DOHH2 (cell line): ENCODE results near the gene FAM234B.

ENCODE experiments used
- H3F3A ChIP-seq: fragments of 200-600 bp; sonication (generic), shearing (Covaris generic); 2 replicates; pipeline ENCODE4 v1.6.0; 2016; ENCODE audit warnings: antibody characterized with exemption, mild to moderate bottlenecking; ENCODE audit not compliant: control insufficient read depth, insufficient read depth
- H3K27ac ChIP-seq: fragments of 200-600 bp; sonication (generic); 2 replicates; pipeline ENCODE4 v1.5.1; 2014; ENCODE audit warnings: low read depth, mild to moderate bottlenecking, low read length, moderate library complexity
- H3K27me3 ChIP-seq: fragments of 200-600 bp; sonication (generic); 2 replicates; pipeline ENCODE4 v1.6.1; 2014; ENCODE audit warnings: mild to moderate bottlenecking, low read length, mixed read lengths; ENCODE audit not compliant: control insufficient read depth
- H3K36me3 ChIP-seq: fragments of 200-600 bp; sonication (generic); 2 replicates; pipeline ENCODE4 v1.6.1; 2014; ENCODE audit warnings: mild to moderate bottlenecking, low read length, moderate library complexity, mixed read lengths; ENCODE audit not compliant: control insufficient read depth
- H3K4me1 ChIP-seq: fragments of 200-600 bp; sonication (generic); 2 replicates; pipeline ENCODE4 v1.6.1; 2014; ENCODE audit warnings: mild to moderate bottlenecking, low read length, mixed read lengths; ENCODE audit not compliant: control insufficient read depth
- H3K4me2 ChIP-seq: fragments of 200-600 bp; sonication (generic); 2 replicates; pipeline ENCODE4 v1.6.0; 2014; ENCODE audit warnings: mild to moderate bottlenecking, low read length, moderate library complexity
- H3K4me3 ChIP-seq: fragments of 200-600 bp; sonication (generic); 2 replicates; pipeline ENCODE4 v1.5.1; 2014; ENCODE audit warnings: mild to moderate bottlenecking, low read length, mixed read lengths
- H3K79me2 ChIP-seq: fragments of 200-600 bp; sonication (generic); 2 replicates; pipeline ENCODE4 v1.6.1; 2014; ENCODE audit warnings: mild to moderate bottlenecking, low read length, mixed read lengths; ENCODE audit not compliant: control insufficient read depth
- H3K9me2 ChIP-seq: fragments of 200-600 bp; sonication (generic); replicated peaks from 2 replicates; pipeline ENCODE4 v1.6.1; 2014; ENCODE audit warnings: mild to moderate bottlenecking, low read length, mixed read lengths; ENCODE audit not compliant: control insufficient read depth
- H3K9me3 ChIP-seq: fragments of 200-600 bp; sonication (generic); 2 replicates; pipeline ENCODE4 v1.6.1; 2014; ENCODE audit warnings: antibody characterized with exemption, low read length, mixed read lengths; ENCODE audit not compliant: control insufficient read depth, insufficient read depth
- H4K20me1 ChIP-seq: fragments of 200-600 bp; sonication (generic); 2 replicates; pipeline ENCODE4 v1.6.0; 2014; ENCODE audit warnings: low read depth, mild to moderate bottlenecking, antibody characterized with exemption, low read length, moderate library complexity; ENCODE audit not compliant: control insufficient read depth, insufficient read depth
- CTCF ChIP-seq: fragments of 200-600 bp; sonication (generic); IDR thresholded peaks from one replicate; pipeline ENCODE4 v1.5.1; 2014; ENCODE audit warnings: antibody characterized with exemption, mild to moderate bottlenecking, low read depth, low read length; ENCODE audit not compliant: poor library complexity, severe bottlenecking
- EZH2phosphoT487 ChIP-seq: fragments of 200-600 bp; sonication (generic); IDR thresholded peaks from 2 replicates; pipeline ENCODE4 v1.6.1; 2017; ENCODE audit warnings: borderline replicate concordance, mild to moderate bottlenecking, antibody characterized with exemption, low read length, moderate library complexity, mixed read lengths

The FAM234B gene

GRCh38 chr12:13027032-13027431 lies 17.1 kb upstream of the FAM234B start:
- no peaks in the 10 kb centered on the region for H3K4me1 ChIP-seq
- TF ChIP-seq CTCF (no peak), EZH2phosphoT487 (no peak)
- no peaks in the 10 kb centered on the region for H3K79me2 ChIP-seq
- H3K9me2 ChIP-seq, result no peaks in the 10 kb centered on the region
- no peaks in the 10 kb centered on the region for H3K36me3 ChIP-seq
- H3K4me2 ChIP-seq, result no peak overlapping the region
- H3K27ac ChIP-seq, result no peak overlapping the region
- no peaks in the 10 kb centered on the region for H3F3A ChIP-seq
- no peak overlapping the region for H3K4me3 ChIP-seq
- no peaks in the 10 kb centered on the region for H3K9me3 ChIP-seq
- peaks cover 43% of the 10 kb centered on the region for H3K27me3 ChIP-seq
- H4K20me1 ChIP-seq, result no peaks in the 10 kb centered on the region

GRCh38 chr12:13027508-13027907 lies 16.7 kb upstream of the FAM234B start:
- Histone ChIP-seq H3K27me3 (peaks cover 47% of the 10 kb centered on the region), H3K4me3 (no peak overlapping the region), H3K36me3 (no peaks in the 10 kb centered on the region), H4K20me1 (no peaks in the 10 kb centered on the region), H3K79me2 (no peaks in the 10 kb centered on the region), H3K27ac (no peak overlapping the region), H3F3A (no peaks in the 10 kb centered on the region), H3K9me2 (no peaks in the 10 kb centered on the region), H3K9me3 (no peaks in the 10 kb centered on the region), H3K4me1 (no peaks in the 10 kb centered on the region), H3K4me2 (no peak overlapping the region)
- no peak for TF ChIP-seq EZH2phosphoT487
- no peak for TF ChIP-seq CTCF

- Histone ChIP-seq H3K27ac (no peak overlapping the region), H3K27me3 (peaks cover 44% of the 10 kb centered on the region), H3K4me3 (no peak overlapping the region), H4K20me1 (no peaks in the 10 kb centered on the region), H3K4me1 (no peaks in the 10 kb centered on the region), H3K9me2 (no peaks in the 10 kb centered on the region), H3K9me3 (no peaks in the 10 kb centered on the region), H3K36me3 (no peaks in the 10 kb centered on the region), H3K4me2 (no peak overlapping the region), H3F3A (no peaks in the 10 kb centered on the region), H3K79me2 (no peaks in the 10 kb centered on the region)
- TF ChIP-seq EZH2phosphoT487 (no peak), CTCF (no peak)
These were observed 15.2 kb upstream of the FAM234B start for GRCh38 chr12:13028825-13029570.
